MM.1S (cell line): Measurements from ENCODE around the gene TGFB2.

Source experiments
- DNase-seq: peaks from one replicate; pipeline ENCODE4 v3.0.0-alpha.2; 2015
- H2AFZ ChIP-seq: fragments of 300-600 bp; sonication (generic); 2 replicates; pipeline ENCODE4 v1.6.0; 2016; ENCODE audit warnings: antibody characterized with exemption, low read length
- H3F3A ChIP-seq: fragments of 300-600 bp; sonication (generic); 2 replicates; pipeline ENCODE4 v1.6.1; 2016; ENCODE audit warnings: mild to moderate bottlenecking, antibody characterized with exemption, low read length, moderate library complexity, mixed read lengths; ENCODE audit not compliant: insufficient read depth
- H3K27ac ChIP-seq: fragments of 300-600 bp; sonication (generic); 2 replicates; pipeline ENCODE4 v1.5.1; 2016; ENCODE audit warnings: mild to moderate bottlenecking, low read length
- H3K27me3 ChIP-seq: fragments of 300-600 bp; sonication (generic); replicated peaks from 2 replicates; pipeline ENCODE4 v1.6.0; 2016; ENCODE audit warnings: low read length; ENCODE audit not compliant: insufficient read depth
- H3K36me3 ChIP-seq: fragments of 300-600 bp; sonication (generic); replicated peaks from 2 replicates; pipeline ENCODE4 v1.6.1; 2016; ENCODE audit warnings: mild to moderate bottlenecking, low read length, mixed read lengths; ENCODE audit not compliant: insufficient read depth
- H3K4me1 ChIP-seq: fragments of 300-600 bp; sonication (generic); 2 replicates; pipeline ENCODE4 v1.6.1; 2016; ENCODE audit warnings: low read length, mixed read lengths
- H3K4me2 ChIP-seq: fragments of 300-600 bp; sonication (generic); 2 replicates; pipeline ENCODE4 v1.6.0; 2016; ENCODE audit warnings: low read depth, low read length
- H3K4me3 ChIP-seq: fragments of 300-600 bp; sonication (generic); 2 replicates; pipeline ENCODE4 v1.5.1; 2016; ENCODE audit warnings: low read length, mixed read lengths
- H3K79me2 ChIP-seq: fragments of 300-600 bp; sonication (generic); 2 replicates; pipeline ENCODE4 v1.6.1; 2016; ENCODE audit warnings: mixed run types, low read length, mixed read lengths
- H3K9ac ChIP-seq: fragments of 300-600 bp; sonication (generic); 2 replicates; pipeline ENCODE4 v1.6.1; 2016; ENCODE audit warnings: low read length, mixed read lengths
- H3K9me2 ChIP-seq: fragments of 300-600 bp; sonication (generic); replicated peaks from 2 replicates; pipeline ENCODE4 v1.6.1; 2016; ENCODE audit warnings: mild to moderate bottlenecking, low read length, mixed read lengths; ENCODE audit not compliant: insufficient read depth
- H3K9me3 ChIP-seq: fragments of 300-600 bp; sonication (generic); replicated peaks from 2 replicates; pipeline ENCODE4 v1.6.1; 2016; ENCODE audit warnings: mild to moderate bottlenecking, low read length, mixed read lengths; ENCODE audit not compliant: insufficient read depth
- H4K20me1 ChIP-seq: fragments of 300-600 bp; sonication (generic); 2 replicates; pipeline ENCODE4 v1.6.1; 2016; ENCODE audit warnings: mild to moderate bottlenecking, low read length, moderate library complexity, mixed read lengths; ENCODE audit not compliant: insufficient read depth
- CTCF ChIP-seq: fragments of 300-600 bp; sonication (generic); IDR thresholded peaks from 2 replicates; pipeline ENCODE4 v1.5.1; 2016; ENCODE audit warnings: antibody characterized with exemption, low read length, mixed read lengths
- EZH2 ChIP-seq: fragments of 300-600 bp; sonication (generic); optimal IDR thresholded peaks from 2 replicates; pipeline ENCODE3; 2017; ENCODE audit warnings: low read depth, mild to moderate bottlenecking, antibody characterized with exemption, low read length, mixed read lengths
- EZH2phosphoT487 ChIP-seq: fragments of 300-600 bp; sonication (generic); IDR thresholded peaks from 2 replicates; pipeline ENCODE4 v1.6.1; 2018; ENCODE audit warnings: antibody characterized with exemption, low read length

TGFB2 gene

GRCh38 chr1:218451415-218451814 lies 106.3 kb downstream of the TGFB2 start:
- Histone ChIP-seq H2AFZ (no peak overlapping the region), H3K27me3 (no peaks in the 10 kb centered on the region), H3K9ac (no peak overlapping the region), H3F3A (peaks cover 5% of the 10 kb centered on the region; the same call in 1 of the 2 replicates), H4K20me1 (no peaks in the 10 kb centered on the region), H3K79me2 (no peaks in the 10 kb centered on the region), H3K4me2 (no peak overlapping the region), H3K4me3 (no peak overlapping the region), H3K36me3 (no peaks in the 10 kb centered on the region), H3K9me3 (no peaks in the 10 kb centered on the region), H3K4me1 (peaks cover 26% of the 10 kb centered on the region), H3K27ac (no peak overlapping the region), H3K9me2 (no peaks in the 10 kb centered on the region)
- TF ChIP-seq EZH2 = no peak
- TF ChIP-seq EZH2phosphoT487 = no peak
- TF ChIP-seq CTCF = no peak
- DNase-seq = no peak

GRCh38 chr1:218454700-218455282 lies 109.7 kb downstream of the TGFB2 start:
- Histone ChIP-seq H3K27ac (peak overlapping the region; percentile 5; the same call in 1 of the 2 replicates), H3K79me2 (no peaks in the 10 kb centered on the region), H2AFZ (no peak overlapping the region), H3K9me3 (no peaks in the 10 kb centered on the region), H3K4me2 (peak overlapping the region; percentile 22; the same call in 1 of the 2 replicates), H3K27me3 (no peaks in the 10 kb centered on the region), H3K9ac (no peak overlapping the region), H3F3A (peaks cover 20% of the 10 kb centered on the region), H3K4me1 (peaks cover 46% of the 10 kb centered on the region), H3K36me3 (no peaks in the 10 kb centered on the region), H4K20me1 (no peaks in the 10 kb centered on the region), H3K4me3 (no peak overlapping the region), H3K9me2 (no peaks in the 10 kb centered on the region)
- peak; percentile 54 for DNase-seq
- TF ChIP-seq EZH2 (no peak), CTCF (no peak), EZH2phosphoT487 (no peak)

GRCh38 chr1:218456444-218456843 lies 111.3 kb downstream of the TGFB2 start:
- Histone ChIP-seq H3K27ac (peak overlapping the region; percentile 50; the same call in 1 of the 2 replicates), H3K27me3 (no peaks in the 10 kb centered on the region), H3K36me3 (no peaks in the 10 kb centered on the region), H3F3A (peaks cover 35% of the 10 kb centered on the region), H3K4me3 (no peak overlapping the region), H3K9ac (no peak overlapping the region), H2AFZ (no peak overlapping the region), H3K9me2 (no peaks in the 10 kb centered on the region), H3K4me1 (peaks cover 61% of the 10 kb centered on the region), H3K4me2 (peak overlapping the region; percentile 19; the same call in 1 of the 2 replicates), H3K9me3 (no peaks in the 10 kb centered on the region), H4K20me1 (no peaks in the 10 kb centered on the region), H3K79me2 (no peaks in the 10 kb centered on the region)
- TF ChIP-seq CTCF (no peak), EZH2phosphoT487 (no peak), EZH2 (no peak)
- peak; percentile 91 for DNase-seq
